ENCODE measurements around the gene RNF180. TPM values are rescaled to one million over a fixed set of nuclear protein-coding genes. Genes with fewer than 3 reads are reported as not detected.

Gene RNF180
- total RNA-seq, 1 experiment from 2014 or later: 2.7 TPM

GRCh38 chr5:64312491-64312890 is 146.8 kb downstream of the RNF180 start (continued):
- TF ChIP-seq ZNF532 (CRISPR knock-in tag; IDR thresholded peaks at IDR 0.05; ENCODE audit: borderline replicate concordance): no peak

- Mint-ChIP-seq H3K9me3 (no peaks in the 10 kb centered on the region), H3K4me3 (no peak overlapping the region), H3K4me1 (no peaks in the 10 kb centered on the region), H3K27me3 (ENCODE audit: low read depth) (no peaks in the 10 kb centered on the region), H3K27ac (no peak overlapping the region), H3K36me3 (no peaks in the 10 kb centered on the region)
- DNase-seq (ENCODE audit: low spot score) (no peak), ATAC-seq (no peak)
- TF ChIP-seq ARID4B (CRISPR knock-in tag; IDR thresholded peaks at IDR 0.05; ENCODE audit: borderline replicate concordance): no peak
- TF ChIP-seq IRF2 (CRISPR knock-in tag; IDR thresholded peaks at IDR 0.05; ENCODE audit: borderline replicate concordance, low read depth): no peak
- no peak for TF ChIP-seq ZBTB21 (CRISPR knock-in tag; IDR thresholded peaks at IDR 0.05; ENCODE audit: borderline replicate concordance)
- no peak for TF ChIP-seq USF1 (CRISPR knock-in tag; IDR thresholded peaks at IDR 0.05)
- TF ChIP-seq NFATC4 (CRISPR knock-in tag; IDR thresholded peaks at IDR 0.05): no peak
- TF ChIP-seq ATF1 (CRISPR knock-in tag; IDR thresholded peaks at IDR 0.05): no peak
- TF ChIP-seq CDX4 (CRISPR knock-in tag; IDR thresholded peaks at IDR 0.05; ENCODE audit: borderline replicate concordance): no peak
- TF ChIP-seq JAZF1 (CRISPR knock-in tag; IDR thresholded peaks at IDR 0.05): no peak
- ChIA-PET POLR2A (no interaction called here), CTCF (interaction anchor here (0.7 kb wide), 1 partner anchor 11 kb away, joined by 3 read pairs; no protein-coding TSS in a partner anchor)
Observed at GRCh38 chr5:64315778-64316177, 150.1 kb downstream of the RNF180 start.

- H3K4me3 Mint-ChIP-seq: no peak overlapping the region
- CTCF ChIA-PET: no interaction called here
Observed at GRCh38 chr5:64318175-64318574, 152.5 kb downstream of the RNF180 start.

More at GRCh38 chr5:64318175-64318574, 152.5 kb downstream of the RNF180 start:
- DNase-seq (ENCODE audit: low spot score) (no peak), ATAC-seq (no peak)
- POLR2A ChIA-PET: no interaction called here
- H3K27me3 Mint-ChIP-seq (ENCODE audit: low read depth): no peaks in the 10 kb centered on the region
- TF ChIP-seq AR (CRISPR knock-in tag; IDR thresholded peaks at IDR 0.05) (no peak), ZNF138 (CRISPR knock-in tag; conservative IDR thresholded peaks at IDR 0.05) (no peak), CREM (CRISPR knock-in tag; IDR thresholded peaks at IDR 0.05) (no peak), ZNF425 (CRISPR knock-in tag; conservative IDR thresholded peaks at IDR 0.05) (no peak), ZSCAN18 (CRISPR knock-in tag; IDR thresholded peaks at IDR 0.05) (no peak)
- no peak overlapping the region for H3K27ac Mint-ChIP-seq
- H3K9me3 Mint-ChIP-seq: no peaks in the 10 kb centered on the region
- no peaks in the 10 kb centered on the region for H3K36me3 Mint-ChIP-seq
- H3K4me1 Mint-ChIP-seq: no peaks in the 10 kb centered on the region

Data from WTC11 (cell line).